ENCODE data around the gene DCAF7.

DNA sequence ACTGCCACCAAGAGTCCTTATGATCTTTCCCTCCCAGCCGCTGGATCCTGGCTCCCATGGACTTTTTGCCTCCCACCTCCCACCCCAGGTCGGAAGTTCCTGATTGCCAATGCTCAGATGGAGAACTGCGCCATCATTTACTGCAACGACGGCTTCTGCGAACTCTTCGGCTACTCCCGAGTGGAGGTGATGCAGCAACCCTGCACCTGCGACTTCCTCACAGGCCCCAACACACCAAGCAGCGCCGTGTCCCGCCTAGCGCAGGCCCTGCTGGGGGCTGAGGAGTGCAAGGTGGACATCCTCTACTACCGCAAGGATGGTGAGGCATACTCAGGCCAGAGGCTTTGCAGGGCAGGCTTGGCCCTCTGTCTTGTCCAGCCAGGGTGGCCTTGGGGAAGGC is 26.2 kb upstream of the DCAF7 start:
- TF ChIP-seq, protein P1, sequence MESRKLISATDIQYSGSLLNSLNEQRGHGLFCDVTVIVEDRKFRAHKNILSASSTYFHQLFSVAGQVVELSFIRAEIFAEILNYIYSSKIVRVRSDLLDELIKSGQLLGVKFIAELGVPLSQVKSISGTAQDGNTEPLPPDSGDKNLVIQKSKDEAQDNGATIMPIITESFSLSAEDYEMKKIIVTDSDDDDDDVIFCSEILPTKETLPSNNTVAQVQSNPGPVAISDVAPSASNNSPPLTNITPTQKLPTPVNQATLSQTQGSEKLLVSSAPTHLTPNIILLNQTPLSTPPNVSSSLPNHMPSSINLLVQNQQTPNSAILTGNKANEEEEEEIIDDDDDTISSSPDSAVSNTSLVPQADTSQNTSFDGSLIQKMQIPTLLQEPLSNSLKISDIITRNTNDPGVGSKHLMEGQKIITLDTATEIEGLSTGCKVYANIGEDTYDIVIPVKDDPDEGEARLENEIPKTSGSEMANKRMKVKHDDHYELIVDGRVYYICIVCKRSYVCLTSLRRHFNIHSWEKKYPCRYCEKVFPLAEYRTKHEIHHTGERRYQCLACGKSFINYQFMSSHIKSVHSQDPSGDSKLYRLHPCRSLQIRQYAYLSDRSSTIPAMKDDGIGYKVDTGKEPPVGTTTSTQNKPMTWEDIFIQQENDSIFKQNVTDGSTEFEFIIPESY (IDR thresholded peaks at IDR 0.05; ENCODE audit: borderline replicate concordance, low read depth), result no peak
- no peak for TF ChIP-seq TCF12 (IDR thresholded peaks at IDR 0.05)
- TF ChIP-seq FOXM1 (IDR thresholded peaks at IDR 0.05; ENCODE audit: low read depth), result no peak
- TF ChIP-seq CTCF (IDR thresholded peaks at IDR 0.05), result no peak

All from SK-N-SH (cell line).